ENCODE measurements around the gene S100G.

S100G gene

DNA sequence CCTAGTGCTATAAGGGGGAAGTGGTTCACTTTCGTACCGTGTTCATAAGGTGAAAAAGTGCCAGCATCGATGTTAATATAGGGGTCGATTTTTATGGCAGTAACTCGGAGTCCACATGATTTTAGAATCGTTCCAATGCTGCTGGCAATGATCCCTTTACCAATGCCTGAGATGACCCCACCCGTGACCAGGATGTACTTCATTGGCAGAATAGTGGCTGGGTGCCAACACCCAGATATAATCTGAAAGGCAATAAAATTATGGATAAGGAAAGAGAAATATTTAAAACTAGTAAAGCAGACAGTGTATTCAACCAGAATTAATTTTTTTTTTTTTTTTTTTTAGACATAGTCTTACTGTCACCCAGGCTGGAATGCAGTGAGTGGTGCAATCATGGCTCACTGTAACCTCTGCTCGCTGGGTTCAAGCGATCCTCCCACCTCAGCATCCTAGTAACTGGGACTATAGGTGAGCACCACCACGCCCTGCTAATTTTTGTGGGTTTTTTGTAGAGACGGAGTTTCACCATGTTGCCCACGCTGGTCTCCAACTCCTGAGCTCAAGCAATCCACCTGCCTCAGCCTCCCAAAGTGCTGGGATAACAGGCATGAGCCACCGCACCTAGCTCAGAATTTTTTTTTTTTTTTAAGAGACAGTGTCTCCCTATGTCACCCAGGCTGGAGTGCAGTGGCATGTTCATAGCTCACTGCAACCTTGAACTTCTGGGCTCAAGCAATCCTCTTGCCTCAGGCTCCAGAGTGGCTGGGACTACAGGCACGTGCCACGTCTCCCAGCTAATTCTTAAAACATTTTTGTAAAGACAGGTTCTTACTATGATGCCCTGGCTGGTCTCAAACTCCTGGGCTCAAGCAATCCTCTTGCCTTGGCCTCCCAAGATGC is 53.0 kb downstream of the S100G start:
- DNase-seq (ENCODE audit: insufficient read length, low spot score) = no peak
- FAIRE-seq = no peak

All from GM19239 (cell line).